Stimulated activated CD4-positive, alpha-beta T cell treated with anti-CD3 and anti-CD28 coated beads, Interleukin-4, amount 100 ng/mL, for 1 hour (primary cell): Measurements from ENCODE around the gene TBC1D22B.

Experiments
- DNase-seq: peaks from one replicate; pipeline ENCODE4 v3.0.0-alpha.2; 2020

TBC1D22B gene

GRCh38 chr6:37362101-37362828, 104.7 kb downstream of the TBC1D22B start:
- no peak for DNase-seq

- DNase-seq = no peak
Measured at GRCh38 chr6:37365791-37366190, 108.2 kb downstream of the TBC1D22B start.

- no peak for DNase-seq
Measured at GRCh38 chr6:37366910-37367309, 109.3 kb downstream of the TBC1D22B start.

- DNase-seq = no peak
Measured at GRCh38 chr6:37368961-37369320, 111.4 kb downstream of the TBC1D22B start.

- DNase-seq = no peak
Measured at GRCh38 chr6:37369321-37370201, 112.0 kb downstream of the TBC1D22B start.

- DNase-seq = no peak
Measured at GRCh38 chr6:37371154-37372083, 113.8 kb downstream of the TBC1D22B start.

- DNase-seq = no peak
Measured at GRCh38 chr6:37372116-37372515, 114.5 kb downstream of the TBC1D22B start.

- no peak for DNase-seq
Measured at GRCh38 chr6:37373822-37374471, 116.4 kb downstream of the TBC1D22B start.

GRCh38 chr6:37375376-37375775, 117.8 kb downstream of the TBC1D22B start:
- DNase-seq = no peak

- no peak for DNase-seq
Measured at GRCh38 chr6:37376078-37376743, 118.6 kb downstream of the TBC1D22B start.

- DNase-seq = no peak
Measured at GRCh38 chr6:37381579-37381978, 124.0 kb downstream of the TBC1D22B start.
